ENCODE measurements around the gene ADAM33. TPM values are rescaled to one million over a fixed set of nuclear protein-coding genes. Genes with fewer than 3 reads are reported as not detected.

Gene ADAM33
- total and polyA plus RNA-seq, 8 donors, result 4.6 to 143 (median 28.3) TPM

DNA sequence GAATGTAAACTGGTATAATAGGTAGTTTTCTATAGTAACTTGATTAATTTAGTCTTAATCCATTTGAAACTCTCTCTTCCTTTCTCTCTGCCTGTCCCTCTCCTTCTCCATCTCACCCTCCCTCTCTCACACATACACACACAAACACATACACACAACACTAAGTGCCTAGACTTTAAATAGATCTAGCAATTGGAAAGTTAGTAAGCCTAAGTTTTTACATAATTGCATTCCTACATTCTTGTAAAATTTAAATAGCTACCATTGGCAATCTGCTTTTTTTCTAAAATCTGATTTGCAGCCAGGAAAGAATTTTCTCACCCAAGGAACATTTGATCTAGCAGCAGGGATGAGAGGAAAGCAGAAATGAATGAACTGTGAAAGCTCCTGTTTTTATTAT lies 34.3 kb downstream of the ADAM33 start:
- intact Hi-C loops (cut with DNase I; ENCODE audit: low total_unique reads), result no loop called here
- Histone ChIP-seq H3K9me3 (no peaks in the 10 kb centered on the region), H3K36me3 (peaks cover 27 to 81% (median 77%) of the 10 kb centered on the region in 4 donors)

GRCh38 chr20:3646651-3647050 lies 35.2 kb downstream of the ADAM33 start:
- no peak for DNase-seq
- Histone ChIP-seq H3K27ac (no peak overlapping the region), H3K27me3 (no peaks in the 10 kb centered on the region), H3K9me3 (no peaks in the 10 kb centered on the region), H3K4me1 (peaks cover 0 to 9% (median 4%) of the 10 kb centered on the region in 4 donors), H3K36me3 (peaks cover 27 to 88% (median 85%) of the 10 kb centered on the region in 4 donors), H3K4me3 (no peak overlapping the region)
- TF ChIP-seq EP300 (IDR thresholded peaks at IDR 0.05) (no peak), POLR2A (IDR thresholded peaks at IDR 0.05) (no peak), POLR2AphosphoS5 (IDR thresholded peaks at IDR 0.05) (no peak), CTCF (IDR thresholded peaks at IDR 0.05) (no peak)
- 82 to 92% (median 89%) methylated on average over 13 of the region's 13 CpGs for WGBS, 5 donors
- intact Hi-C loops (cut with DNase I; ENCODE audit: low total_unique reads), result no loop called here

More for the DNA sequence above, 34.3 kb downstream of the ADAM33 start:
- Histone ChIP-seq H3K4me1 (peaks cover 0 to 9% (median 5%) of the 10 kb centered on the region in 4 donors), H3K4me3 (no peak overlapping the region), H3K27ac (no peak overlapping the region), H3K27me3 (no peaks in the 10 kb centered on the region)
- no peak for DNase-seq
- no peak for TF ChIP-seq POLR2A (IDR thresholded peaks at IDR 0.05)
- TF ChIP-seq EP300 (IDR thresholded peaks at IDR 0.05), result no peak
- no peak for TF ChIP-seq POLR2AphosphoS5 (IDR thresholded peaks at IDR 0.05)
- no peak for TF ChIP-seq CTCF (IDR thresholded peaks at IDR 0.05)

DNA sequence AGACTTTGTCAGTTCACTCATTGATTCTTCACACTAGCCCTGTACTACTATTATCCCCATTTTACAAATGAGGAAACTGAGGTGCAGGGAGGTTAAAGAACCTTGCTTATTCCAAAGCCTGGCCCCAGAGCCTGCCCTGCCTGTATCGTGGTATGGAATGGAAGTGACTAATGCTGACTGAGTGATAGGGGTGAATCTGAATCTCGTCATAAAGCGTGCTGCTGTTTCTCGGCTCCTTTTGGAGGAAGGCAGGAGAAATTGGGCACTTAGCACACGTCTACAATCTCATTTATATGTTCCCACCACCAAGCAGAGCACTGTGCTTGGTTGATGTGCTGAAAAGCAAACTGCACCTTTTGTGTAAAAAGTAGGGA lies 35.8 kb downstream of the ADAM33 start:
- Histone ChIP-seq H3K27ac (no peak overlapping the region), H3K4me3 (no peak overlapping the region), H3K27me3 (no peaks in the 10 kb centered on the region), H3K36me3 (peaks cover 27 to 89% (median 85%) of the 10 kb centered on the region in 4 donors), H3K9me3 (no peaks in the 10 kb centered on the region), H3K4me1 (peaks cover 0 to 9% (median under 1%) of the 10 kb centered on the region in 4 donors)
- intact Hi-C loops (cut with DNase I; ENCODE audit: low total_unique reads), result no loop called here
- no peak for DNase-seq
- WGBS, 5 donors, result 66 to 88% (median 74%) methylated on average over 5 of the region's 5 CpGs
- no peak for TF ChIP-seq EP300 (IDR thresholded peaks at IDR 0.05)
- TF ChIP-seq POLR2A (IDR thresholded peaks at IDR 0.05), result no peak
- no peak for TF ChIP-seq CTCF (IDR thresholded peaks at IDR 0.05)
- no peak for TF ChIP-seq POLR2AphosphoS5 (IDR thresholded peaks at IDR 0.05)

GRCh38 chr20:3645309-3646066 lies 36.3 kb downstream of the ADAM33 start:
- intact Hi-C loops (cut with DNase I; ENCODE audit: low total_unique reads), result no loop called here
- Histone ChIP-seq H3K4me3 (no peak overlapping the region), H3K27me3 (no peaks in the 10 kb centered on the region), H3K27ac (no peak overlapping the region), H3K9me3 (no peaks in the 10 kb centered on the region), H3K4me1 (peaks cover 0 to 9% (median 0%) of the 10 kb centered on the region in 4 donors), H3K36me3 (peaks cover 27 to 94% (median 88%) of the 10 kb centered on the region in 4 donors)
- 90 to 94% (median 92%) methylated on average over 18 to 20 of the region's 20 CpGs for WGBS, 5 donors
- no peak for TF ChIP-seq CTCF (IDR thresholded peaks at IDR 0.05)
- no peak for TF ChIP-seq POLR2A (IDR thresholded peaks at IDR 0.05)
- TF ChIP-seq POLR2AphosphoS5 (IDR thresholded peaks at IDR 0.05), result no peak
- TF ChIP-seq EP300 (IDR thresholded peaks at IDR 0.05), result no peak
- no peak for DNase-seq
